Transverse colon (tissue), 4 donors: ENCODE measurements around the gene SENP5.

ENCODE experiments used
- CTCF ChIP-seq, 5 experiments: fragments of 200-600 bp in 3 of 5; fragments of 450-650 bp in 2 of 5; sonication (generic) in 3 of 5; IDR thresholded peaks; 1 replicate in 2 of 5; 2 replicates in 3 of 5; pipeline ENCODE4 v1.5.1; 2016 to 2017; ENCODE audit warnings: antibody characterized with exemption in 5 of 5, inconsistent platforms in 3 of 5, mild to moderate bottlenecking in 2 of 5, moderate library complexity in 1 of 5
- POLR2AphosphoS5 ChIP-seq, 3 donors: sonication (generic); formaldehyde crosslinking; IDR thresholded peaks; one replicate each; pipeline ENCODE4 v1.6.1; 2016; ENCODE audit warnings: antibody characterized with exemption in 3 of 3

GRCh38 chr3:196976941-196977340 lies 109.2 kb downstream of the SENP5 start:
- TF ChIP-seq CTCF (IDR thresholded peaks at IDR 0.05) (no peak), POLR2AphosphoS5 (IDR thresholded peaks at IDR 0.05) (no peak)
